Measurements from ENCODE around the gene RWDD3.

The RWDD3 gene

GRCh38 chr1:95230256-95230655, 3.8 kb upstream of the RWDD3 start:
- DNase-seq: no peak

- DNase-seq: no peak
Observed at GRCh38 chr1:95230768-95231191, 3.2 kb upstream of the RWDD3 start.

DNA sequence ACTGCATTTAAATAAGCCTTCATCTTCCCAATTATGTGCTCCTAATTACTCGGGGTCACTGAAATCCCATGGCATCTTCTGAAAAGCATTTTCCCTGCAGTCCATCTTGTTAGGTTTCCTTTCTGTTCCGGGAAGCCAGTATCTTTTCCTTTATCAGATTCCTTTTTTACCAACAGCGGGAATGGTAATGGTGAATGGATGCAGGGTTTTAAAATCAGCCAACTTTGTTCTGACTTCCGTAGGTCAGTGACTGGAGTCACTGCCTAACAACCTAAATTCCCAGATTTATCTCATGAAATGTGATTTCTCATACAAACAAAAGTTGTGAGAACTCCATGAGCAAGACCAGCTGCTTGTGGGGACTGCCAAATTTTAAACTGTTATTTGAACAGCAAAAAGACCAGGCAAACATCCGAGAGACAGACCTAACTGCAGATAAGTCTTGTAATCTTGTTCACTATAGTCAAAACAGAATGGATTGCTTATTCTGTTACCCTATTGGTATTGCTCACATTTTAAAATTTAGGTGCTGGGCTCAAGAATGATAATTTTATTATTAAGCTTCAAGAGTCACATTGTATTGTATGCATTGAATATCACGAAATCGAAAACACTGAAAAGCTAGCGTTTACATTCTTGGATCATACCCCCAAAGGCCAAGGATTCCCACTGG, 1.2 kb upstream of the RWDD3 start:
- DNase-seq: no peak

DNA sequence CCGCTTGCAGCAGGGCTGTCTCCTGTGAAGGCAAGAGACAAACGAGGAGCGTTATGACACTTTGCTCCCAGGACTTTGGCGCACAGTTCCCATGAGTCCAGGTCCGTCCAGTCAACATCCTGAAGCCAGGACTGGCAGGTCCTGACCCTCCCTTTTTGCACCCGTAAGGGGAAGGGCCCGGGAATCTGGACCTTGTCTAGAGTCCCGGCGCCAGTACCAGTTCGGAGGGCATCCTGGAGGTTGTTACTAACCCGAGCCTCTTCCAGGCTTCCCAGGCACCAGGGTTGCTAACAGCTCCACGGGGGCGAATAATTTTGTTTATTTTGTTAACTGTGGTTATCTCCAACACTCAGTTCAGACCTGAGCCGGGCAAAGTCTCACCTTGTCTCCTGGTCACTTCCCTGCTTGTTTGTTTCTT, 682 bp upstream of the RWDD3 start:
- DNase-seq: peak in 24 of 58 donors; percentile 12 to 72 (median 47)

DNA sequence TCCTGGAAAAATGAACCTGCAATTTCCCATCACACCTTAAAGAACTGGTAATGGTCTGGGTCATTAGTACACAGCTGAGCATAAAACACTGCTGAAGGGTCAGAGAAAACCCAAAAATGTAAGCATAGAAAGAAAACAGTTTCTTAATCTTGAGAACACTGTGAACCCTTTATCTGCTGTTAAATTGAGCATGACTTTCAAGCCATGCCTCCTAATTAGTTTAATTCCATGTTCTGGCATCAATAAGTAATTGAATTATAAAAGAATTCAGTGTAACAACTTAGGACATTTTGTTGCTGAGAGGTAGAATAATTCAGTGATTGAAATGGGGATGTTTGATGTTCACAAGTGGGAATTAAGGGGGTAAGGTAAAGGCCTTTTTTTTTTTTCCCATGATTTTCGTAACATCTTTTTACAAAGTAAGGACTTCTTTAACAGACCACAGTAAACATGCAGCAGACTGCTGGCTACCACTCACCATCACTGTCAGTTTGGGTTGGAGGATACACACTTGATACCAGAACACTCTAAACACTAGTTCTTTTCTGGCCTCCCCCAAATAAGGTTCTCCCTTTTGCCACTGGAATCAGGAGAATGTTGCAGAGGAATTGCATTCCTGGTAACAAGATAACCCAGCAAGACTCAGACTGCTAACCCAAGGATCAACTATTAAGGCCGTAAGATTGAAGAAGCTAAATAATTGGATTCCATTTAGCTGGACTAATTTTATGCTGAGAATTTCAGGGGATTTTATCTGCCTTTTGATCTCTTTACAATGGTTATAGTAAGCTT, 3.0 kb downstream of the RWDD3 start:
- DNase-seq: no peak

DNA sequence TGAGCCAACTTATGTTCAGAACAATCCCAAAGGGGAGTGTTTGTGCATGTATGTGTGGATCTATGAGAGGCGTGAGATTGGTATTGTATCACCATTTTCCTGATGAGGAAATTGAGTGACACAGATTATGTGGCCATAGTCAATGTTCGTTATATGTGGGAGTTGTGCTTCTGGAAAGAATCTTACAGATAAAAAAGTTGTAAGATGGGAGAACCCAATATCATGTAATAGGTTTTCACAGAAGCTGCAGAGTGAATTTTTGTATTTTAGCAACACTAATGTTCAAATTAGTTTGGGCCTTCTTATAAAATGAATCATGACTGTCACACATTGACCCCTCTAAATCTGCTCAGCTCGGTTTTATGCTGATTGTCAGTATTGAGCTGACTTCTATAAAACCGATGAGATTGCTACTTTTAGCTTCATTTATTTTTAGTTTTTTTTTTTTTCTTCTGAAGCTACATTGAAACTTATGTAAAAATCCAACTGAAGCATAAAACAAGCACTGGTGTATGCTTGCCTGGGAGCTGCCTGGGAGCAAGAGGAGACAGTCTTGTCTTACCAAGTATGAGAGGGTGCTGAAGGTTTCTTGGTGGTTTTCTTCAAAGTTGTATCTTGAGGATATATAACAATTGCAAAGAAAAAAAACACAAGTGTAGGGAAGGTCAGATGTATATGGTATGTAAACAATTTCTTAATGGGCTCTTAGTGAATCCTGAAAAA, 4.1 kb downstream of the RWDD3 start:
- DNase-seq: no peak

DNA sequence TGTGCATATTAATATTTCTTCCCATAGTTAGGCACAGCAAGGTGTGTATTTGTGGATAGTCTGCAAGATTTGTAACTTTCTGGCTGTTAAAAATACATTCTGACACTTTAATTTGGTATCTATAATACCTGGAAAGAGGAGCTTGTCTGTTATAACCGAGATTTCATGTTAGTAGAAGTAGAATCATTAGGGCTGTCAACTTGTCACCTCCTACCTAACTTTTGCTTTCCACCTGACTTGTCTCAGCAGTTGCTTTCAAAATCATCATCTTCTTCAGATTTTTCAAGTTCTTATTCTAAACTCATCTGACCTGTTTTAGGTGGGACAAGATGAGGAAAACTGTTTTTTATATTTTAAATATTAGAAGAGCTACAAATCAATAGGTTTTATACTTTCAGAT, 11.0 kb downstream of the RWDD3 start:
- no peak for DNase-seq

GRCh38 chr1:95246511-95246910, 12.5 kb downstream of the RWDD3 start:
- no peak for DNase-seq

GRCh38 chr1:95247607-95248006, 13.6 kb downstream of the RWDD3 start:
- DNase-seq: no peak

DNA sequence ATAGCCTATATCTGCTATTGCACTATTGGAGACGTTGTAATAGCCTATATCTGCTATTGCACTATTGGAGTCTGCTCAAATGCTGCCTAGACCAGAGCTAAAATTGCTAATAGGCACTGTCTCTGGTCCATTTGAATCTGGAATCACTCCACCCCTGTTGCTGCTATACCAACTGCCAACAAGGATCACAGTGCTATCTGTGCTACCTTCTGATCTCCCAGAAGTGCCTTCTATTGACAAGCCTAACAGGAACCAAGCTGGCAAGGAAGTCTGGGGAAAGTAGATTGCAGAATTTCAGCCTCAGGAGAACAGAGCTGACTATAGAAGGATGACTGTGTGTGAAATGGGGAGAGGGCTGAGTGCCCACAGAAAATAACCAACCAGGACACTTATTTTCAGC, 15.9 kb downstream of the RWDD3 start:
- no peak for DNase-seq

- no peak for DNase-seq
Observed at GRCh38 chr1:95252422-95252821, 18.4 kb downstream of the RWDD3 start.

GRCh38 chr1:95254959-95255358, 20.9 kb downstream of the RWDD3 start:
- DNase-seq: no peak

- no peak for DNase-seq
Observed at GRCh38 chr1:95255826-95256225, 21.8 kb downstream of the RWDD3 start.

DNA sequence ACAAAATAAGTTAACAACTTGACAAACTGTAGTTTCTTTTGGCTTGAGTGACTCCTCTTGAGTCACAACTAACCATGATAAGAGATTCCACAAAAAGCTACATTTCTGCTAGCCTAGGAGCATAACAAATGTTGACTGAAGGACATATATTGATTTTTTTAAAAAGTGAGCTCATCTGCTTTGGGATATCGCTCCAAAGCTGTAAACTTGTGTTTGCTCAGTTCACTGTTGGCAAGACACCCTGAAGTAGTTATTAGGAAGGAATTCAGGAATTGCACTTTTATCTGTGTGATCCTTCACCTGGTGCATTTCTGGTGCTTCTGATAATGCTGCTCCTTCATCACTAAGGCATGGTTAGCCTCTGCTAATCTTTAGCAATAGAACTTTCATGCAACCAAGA, 23.7 kb downstream of the RWDD3 start:
- no peak for DNase-seq

DNA sequence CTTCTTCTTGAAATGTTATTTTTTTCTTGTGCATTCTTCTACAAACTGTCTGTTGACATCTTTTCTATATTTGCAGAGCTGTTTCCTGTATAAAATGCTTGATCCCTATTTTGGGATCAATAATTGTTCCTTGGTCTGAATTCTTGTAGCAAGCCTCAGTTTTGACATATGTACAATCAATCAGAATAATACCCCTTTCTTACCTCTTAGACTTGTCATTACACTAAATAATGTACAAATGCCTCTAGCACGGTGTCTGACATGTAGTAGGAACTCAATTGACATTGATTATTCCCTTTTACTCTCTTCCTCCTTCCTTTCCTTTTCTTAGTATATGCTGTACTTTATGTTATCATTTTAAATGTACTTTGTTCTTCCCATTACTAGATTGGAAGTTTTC, 25.2 kb downstream of the RWDD3 start:
- DNase-seq: no peak

GRCh38 chr1:95262913-95263312, 28.9 kb downstream of the RWDD3 start:
- no peak for DNase-seq

- DNase-seq: no peak
Observed at GRCh38 chr1:95263450-95263849, 29.4 kb downstream of the RWDD3 start.

DNA sequence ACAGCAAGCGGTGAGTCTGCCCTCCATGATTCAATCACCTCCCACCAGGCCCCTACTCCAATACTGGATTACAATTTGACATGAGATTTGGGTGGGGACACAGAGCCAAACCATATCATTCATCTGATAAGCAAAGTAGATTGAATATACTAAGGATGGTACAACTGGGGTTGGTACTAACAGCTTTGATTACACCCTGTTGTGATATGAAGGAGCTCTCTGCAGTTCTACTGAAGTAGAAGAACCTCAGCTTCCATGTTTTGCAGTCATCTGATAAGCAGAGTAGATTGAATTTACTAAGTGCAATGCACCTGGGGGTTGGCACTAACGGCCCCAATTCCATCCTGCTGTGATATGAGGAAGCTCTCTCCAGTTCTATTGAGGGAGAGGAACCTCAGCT, 31.1 kb downstream of the RWDD3 start:
- no peak for DNase-seq

DNA sequence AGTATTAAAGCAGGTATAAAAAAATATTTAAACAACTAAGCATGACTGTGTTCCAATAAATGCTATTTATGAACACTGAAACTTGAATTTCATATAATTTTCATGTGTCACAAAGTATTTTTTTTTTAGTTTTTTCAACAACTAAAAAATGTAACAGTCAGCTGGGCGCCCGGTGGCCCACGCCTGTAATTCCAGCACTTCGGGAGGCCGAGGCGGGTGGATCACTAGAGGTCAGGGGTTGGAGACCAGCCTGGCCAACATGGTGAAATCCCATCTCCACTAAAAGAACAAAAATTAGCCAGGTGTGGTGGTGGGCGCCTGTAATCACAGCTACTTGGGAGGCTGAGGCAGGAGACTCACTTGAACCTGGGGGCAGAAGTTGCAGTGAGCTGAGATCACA, 42.4 kb downstream of the RWDD3 start:
- no peak for DNase-seq

- DNase-seq: no peak
Observed at GRCh38 chr1:95278173-95279006, 44.4 kb downstream of the RWDD3 start.

DNA sequence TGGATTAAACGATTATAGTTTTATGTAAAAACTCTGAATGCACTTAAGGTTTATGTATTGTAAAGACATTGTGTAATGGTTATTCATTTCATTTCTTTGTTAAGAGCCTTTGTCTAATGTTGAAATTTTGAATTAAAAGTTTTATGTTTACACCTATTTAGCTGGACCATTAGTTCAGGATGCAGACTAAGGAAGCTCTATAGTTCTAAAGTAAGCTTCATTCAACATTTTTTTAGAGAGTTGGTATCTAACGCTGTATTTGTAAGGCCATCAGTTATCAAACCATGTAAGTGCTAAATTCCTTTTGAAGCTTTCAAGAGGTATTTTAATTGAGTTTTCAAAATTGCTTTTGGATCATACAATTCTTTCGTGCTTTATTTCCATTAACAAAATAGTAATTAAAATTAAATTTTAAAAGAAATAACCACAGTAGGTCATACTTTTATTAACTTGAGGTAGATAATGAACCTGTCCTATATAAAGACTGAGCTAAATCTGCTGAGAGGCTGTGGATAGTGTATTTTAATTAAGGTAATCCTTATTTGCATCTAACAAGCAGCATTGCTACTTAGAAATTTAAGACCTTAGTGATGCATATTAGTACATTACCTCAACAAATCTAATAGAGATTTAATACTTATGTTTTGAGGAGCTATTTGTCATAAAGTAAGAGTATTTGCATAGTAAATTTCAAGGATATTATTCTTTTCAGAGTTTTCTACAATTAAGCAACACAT, 47.9 kb downstream of the RWDD3 start:
- no peak for DNase-seq
